Measurements from ENCODE around the gene UBE3C. TPM values are rescaled to one million over a fixed set of nuclear protein-coding genes. Genes with fewer than 3 reads are reported as not detected.

Gene UBE3C
- total RNA-seq, 1 experiment from 2014 or later, result 87.6 TPM

DNA sequence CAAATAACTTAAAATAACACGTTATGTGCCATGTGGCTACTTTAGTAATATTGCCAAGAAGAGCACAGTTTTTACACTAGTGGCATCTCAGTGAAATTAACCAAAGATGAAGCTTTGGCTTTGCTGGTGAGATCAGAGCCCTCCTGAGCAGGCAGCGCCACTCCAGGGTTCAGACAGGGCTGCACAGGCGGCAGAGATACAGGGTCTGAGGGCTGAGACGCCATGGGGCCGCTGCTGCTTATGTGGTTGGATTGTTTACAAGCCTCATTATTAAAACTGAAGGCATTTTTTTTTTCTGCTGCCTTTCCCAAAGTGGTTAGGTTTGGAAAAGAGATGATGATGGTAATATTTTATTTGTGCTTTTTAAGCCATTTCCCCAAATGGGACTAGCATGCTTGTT lies 129.2 kb downstream of the UBE3C start:
- in situ Hi-C loops (cut with HindIII; ENCODE audit: low pct_unique_long_range_greater_than_20kb, low sequenced_read_pairs), result no loop called here
- Histone ChIP-seq H3K27ac (ENCODE audit: low read length) (no peak overlapping the region), H3K27me3 (ENCODE audit: control insufficient read depth, insufficient read depth, low read length) (no peaks in the 10 kb centered on the region), H3K4me1 (ENCODE audit: control insufficient read depth, insufficient read depth, low read length) (peaks cover 5% of the 10 kb centered on the region; the same call in 1 of the 2 replicates), H3K9me3 (ENCODE audit: control insufficient read depth, insufficient read depth, low read depth, low read length) (no peaks in the 10 kb centered on the region), H3K36me3 (ENCODE audit: control insufficient read depth, insufficient read depth, low read length) (peaks cover 4% of the 10 kb centered on the region; the same call in 1 of the 2 replicates), H3K4me3 (ENCODE audit: low read depth in 2 of 2, low read length in 2 of 2) (no peak overlapping the region)
- TF ChIP-seq TCF7L2 (IDR thresholded peaks at IDR 0.05; ENCODE audit: low read depth, low read length) (no peak), POLR2AphosphoS5 (IDR thresholded peaks at IDR 0.05; ENCODE audit: low read depth, low read length) (no peak), SIN3A (IDR thresholded peaks at IDR 0.05; ENCODE audit: borderline replicate concordance, insufficient read depth, low read depth, low read length) (no peak)
- TF ChIP-seq, protein P1, sequence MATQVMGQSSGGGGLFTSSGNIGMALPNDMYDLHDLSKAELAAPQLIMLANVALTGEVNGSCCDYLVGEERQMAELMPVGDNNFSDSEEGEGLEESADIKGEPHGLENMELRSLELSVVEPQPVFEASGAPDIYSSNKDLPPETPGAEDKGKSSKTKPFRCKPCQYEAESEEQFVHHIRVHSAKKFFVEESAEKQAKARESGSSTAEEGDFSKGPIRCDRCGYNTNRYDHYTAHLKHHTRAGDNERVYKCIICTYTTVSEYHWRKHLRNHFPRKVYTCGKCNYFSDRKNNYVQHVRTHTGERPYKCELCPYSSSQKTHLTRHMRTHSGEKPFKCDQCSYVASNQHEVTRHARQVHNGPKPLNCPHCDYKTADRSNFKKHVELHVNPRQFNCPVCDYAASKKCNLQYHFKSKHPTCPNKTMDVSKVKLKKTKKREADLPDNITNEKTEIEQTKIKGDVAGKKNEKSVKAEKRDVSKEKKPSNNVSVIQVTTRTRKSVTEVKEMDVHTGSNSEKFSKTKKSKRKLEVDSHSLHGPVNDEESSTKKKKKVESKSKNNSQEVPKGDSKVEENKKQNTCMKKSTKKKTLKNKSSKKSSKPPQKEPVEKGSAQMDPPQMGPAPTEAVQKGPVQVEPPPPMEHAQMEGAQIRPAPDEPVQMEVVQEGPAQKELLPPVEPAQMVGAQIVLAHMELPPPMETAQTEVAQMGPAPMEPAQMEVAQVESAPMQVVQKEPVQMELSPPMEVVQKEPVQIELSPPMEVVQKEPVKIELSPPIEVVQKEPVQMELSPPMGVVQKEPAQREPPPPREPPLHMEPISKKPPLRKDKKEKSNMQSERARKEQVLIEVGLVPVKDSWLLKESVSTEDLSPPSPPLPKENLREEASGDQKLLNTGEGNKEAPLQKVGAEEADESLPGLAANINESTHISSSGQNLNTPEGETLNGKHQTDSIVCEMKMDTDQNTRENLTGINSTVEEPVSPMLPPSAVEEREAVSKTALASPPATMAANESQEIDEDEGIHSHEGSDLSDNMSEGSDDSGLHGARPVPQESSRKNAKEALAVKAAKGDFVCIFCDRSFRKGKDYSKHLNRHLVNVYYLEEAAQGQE (IDR thresholded peaks at IDR 0.05; ENCODE audit: insufficient read depth in 1 of 2, low read depth in 2 of 2, low read length in 1 of 2), result no peak
- TF ChIP-seq, protein P2, sequence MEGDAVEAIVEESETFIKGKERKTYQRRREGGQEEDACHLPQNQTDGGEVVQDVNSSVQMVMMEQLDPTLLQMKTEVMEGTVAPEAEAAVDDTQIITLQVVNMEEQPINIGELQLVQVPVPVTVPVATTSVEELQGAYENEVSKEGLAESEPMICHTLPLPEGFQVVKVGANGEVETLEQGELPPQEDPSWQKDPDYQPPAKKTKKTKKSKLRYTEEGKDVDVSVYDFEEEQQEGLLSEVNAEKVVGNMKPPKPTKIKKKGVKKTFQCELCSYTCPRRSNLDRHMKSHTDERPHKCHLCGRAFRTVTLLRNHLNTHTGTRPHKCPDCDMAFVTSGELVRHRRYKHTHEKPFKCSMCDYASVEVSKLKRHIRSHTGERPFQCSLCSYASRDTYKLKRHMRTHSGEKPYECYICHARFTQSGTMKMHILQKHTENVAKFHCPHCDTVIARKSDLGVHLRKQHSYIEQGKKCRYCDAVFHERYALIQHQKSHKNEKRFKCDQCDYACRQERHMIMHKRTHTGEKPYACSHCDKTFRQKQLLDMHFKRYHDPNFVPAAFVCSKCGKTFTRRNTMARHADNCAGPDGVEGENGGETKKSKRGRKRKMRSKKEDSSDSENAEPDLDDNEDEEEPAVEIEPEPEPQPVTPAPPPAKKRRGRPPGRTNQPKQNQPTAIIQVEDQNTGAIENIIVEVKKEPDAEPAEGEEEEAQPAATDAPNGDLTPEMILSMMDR (IDR thresholded peaks at IDR 0.05), result no peak
- ChIA-PET POLR2A (interaction anchor here (0.6 kb wide), 1 partner anchor 94 kb away, joined by 3 read pairs; no protein-coding TSS in a partner anchor), CTCF (interaction anchor here (0.7 kb wide), 1 partner anchor 74 kb away, joined by 3 read pairs; no protein-coding TSS in a partner anchor)
- intact Hi-C loops (cut with micrococcal nuclease; ENCODE audit: unreplicated experiment), result no loop called here
- ATAC-seq, result no peak
- DNase-seq (ENCODE audit: low read depth, low spot score), result no peak
- TSS peak; percentile 62 for BruUV-seq (replicated peaks)

DNA sequence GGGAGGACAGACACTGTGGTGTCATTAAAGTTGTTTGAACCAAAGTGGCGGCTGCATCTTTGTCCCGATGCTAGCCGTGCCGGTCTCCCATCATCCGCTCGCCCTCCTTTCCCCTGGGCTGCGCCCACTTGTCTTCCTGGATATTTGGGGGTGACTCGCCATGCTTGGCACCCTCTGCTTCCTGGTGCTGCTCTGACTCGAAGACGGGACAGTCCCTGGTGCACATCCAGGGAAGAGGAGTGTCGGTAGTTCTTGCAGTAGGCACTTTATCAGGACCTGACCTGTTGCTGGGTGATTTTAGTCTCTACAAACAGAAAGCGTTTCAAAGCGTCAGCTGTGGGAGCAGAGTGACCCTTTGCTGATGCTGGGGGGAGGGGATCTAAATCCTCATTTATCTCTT lies 129.8 kb downstream of the UBE3C start:
- ATAC-seq (no peak), DNase-seq (ENCODE audit: low read depth, low spot score) (no peak)
- CTCF ChIA-PET, result interaction anchor here (0.7 kb wide), 1 partner anchor 73 kb away, joined by 3 read pairs; no protein-coding TSS in a partner anchor
- Histone ChIP-seq H3K4me1 (ENCODE audit: control insufficient read depth, insufficient read depth, low read length) (peaks cover 11% of the 10 kb centered on the region), H3K9me3 (ENCODE audit: control insufficient read depth, insufficient read depth, low read depth, low read length) (no peaks in the 10 kb centered on the region), H3K4me3 (ENCODE audit: low read depth in 2 of 2, low read length in 2 of 2) (no peak overlapping the region), H3K36me3 (ENCODE audit: control insufficient read depth, insufficient read depth, low read length) (peaks cover 4% of the 10 kb centered on the region; the same call in 1 of the 2 replicates), H3K27ac (ENCODE audit: low read length) (no peak overlapping the region), H3K27me3 (ENCODE audit: control insufficient read depth, insufficient read depth, low read length) (no peaks in the 10 kb centered on the region)
- intact Hi-C loops (cut with micrococcal nuclease; ENCODE audit: unreplicated experiment) (no loop called here), in situ Hi-C loops (cut with HindIII; ENCODE audit: low pct_unique_long_range_greater_than_20kb, low sequenced_read_pairs) (no loop called here)
- POLR2A ChIA-PET, result interaction anchor here (0.6 kb wide), 1 partner anchor 95 kb away, joined by 3 read pairs; no protein-coding TSS in a partner anchor
- no TSS peak for BruUV-seq (replicated peaks)
- TF ChIP-seq, protein P2 (IDR thresholded peaks at IDR 0.05), result no peak
- no peak for TF ChIP-seq POLR2AphosphoS5 (IDR thresholded peaks at IDR 0.05; ENCODE audit: low read depth, low read length)
- TF ChIP-seq, protein P1 (IDR thresholded peaks at IDR 0.05; ENCODE audit: insufficient read depth in 1 of 2, low read depth in 2 of 2, low read length in 1 of 2), result no peak
- no peak for TF ChIP-seq SIN3A (IDR thresholded peaks at IDR 0.05; ENCODE audit: borderline replicate concordance, insufficient read depth, low read depth, low read length)
- TF ChIP-seq TCF7L2 (IDR thresholded peaks at IDR 0.05; ENCODE audit: low read depth, low read length), result no peak

Data from Panc1 (cell line).